ENCODE results near the gene CD84.
"Not testable (repeated sequence)": the region's sequence is repeated elsewhere in the genome, so short reads cannot be mapped to it uniquely, and the experiment has no call there.

CD84 gene

DNA sequence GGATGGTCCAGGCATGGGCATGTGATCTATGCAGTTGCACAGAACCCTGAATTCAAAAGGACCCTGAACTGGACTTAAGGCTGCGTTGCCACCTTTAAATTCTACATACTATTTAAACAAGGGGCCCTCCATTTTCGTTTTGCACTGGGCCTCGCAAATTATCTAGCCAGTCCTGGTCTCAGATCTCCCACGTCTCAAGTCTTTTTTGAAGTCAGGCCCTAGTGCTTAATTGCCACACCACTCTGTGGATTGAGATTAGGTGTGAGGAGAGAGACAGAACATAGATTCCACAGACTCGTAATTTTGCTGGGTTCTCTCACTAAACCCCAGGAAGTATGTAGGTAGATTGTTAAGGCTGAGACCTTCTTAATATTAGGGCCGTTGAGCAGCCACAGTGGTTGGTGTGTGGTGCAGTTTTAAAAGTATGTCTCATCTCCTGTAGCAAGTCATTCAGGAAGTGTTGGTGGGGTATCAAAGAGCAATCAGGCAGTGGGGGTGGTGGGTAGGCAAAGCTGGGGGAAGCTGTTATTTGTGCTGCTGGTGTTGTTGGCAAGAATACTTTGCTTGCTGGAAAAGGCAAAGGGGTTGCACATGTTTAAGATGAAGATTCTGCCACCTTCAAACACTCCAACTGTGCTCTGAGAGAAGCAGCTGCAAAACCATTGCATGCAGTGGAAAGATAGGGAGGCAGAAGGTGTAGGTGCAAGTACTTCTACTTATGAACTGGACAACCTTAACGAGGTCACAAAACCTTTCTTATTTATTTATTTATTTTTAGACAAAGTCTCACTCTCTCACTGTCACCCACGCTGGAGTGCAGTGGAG, 11.2 kb downstream of the CD84 start:
- no peak for DNase-seq

DNA sequence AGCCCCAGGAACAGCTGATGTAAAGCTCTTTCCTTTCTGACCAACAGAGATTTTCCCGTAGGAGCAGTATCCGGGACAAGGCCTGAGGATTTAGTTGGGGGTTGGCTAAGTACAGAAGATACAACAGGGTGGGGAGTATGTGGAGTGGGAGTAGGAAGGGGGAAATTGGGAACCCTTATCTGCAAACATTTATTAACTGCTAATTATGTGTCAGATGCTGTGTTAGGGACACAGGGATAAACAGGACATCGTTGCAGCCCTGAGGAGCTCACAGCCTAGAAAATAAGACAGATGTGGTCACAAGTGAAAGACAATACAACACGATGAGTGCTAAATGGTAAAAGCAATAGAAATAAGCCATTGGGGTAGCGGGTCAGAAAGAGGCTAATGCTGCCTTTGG, 12.0 kb downstream of the CD84 start:
- DNase-seq: no peak

DNA sequence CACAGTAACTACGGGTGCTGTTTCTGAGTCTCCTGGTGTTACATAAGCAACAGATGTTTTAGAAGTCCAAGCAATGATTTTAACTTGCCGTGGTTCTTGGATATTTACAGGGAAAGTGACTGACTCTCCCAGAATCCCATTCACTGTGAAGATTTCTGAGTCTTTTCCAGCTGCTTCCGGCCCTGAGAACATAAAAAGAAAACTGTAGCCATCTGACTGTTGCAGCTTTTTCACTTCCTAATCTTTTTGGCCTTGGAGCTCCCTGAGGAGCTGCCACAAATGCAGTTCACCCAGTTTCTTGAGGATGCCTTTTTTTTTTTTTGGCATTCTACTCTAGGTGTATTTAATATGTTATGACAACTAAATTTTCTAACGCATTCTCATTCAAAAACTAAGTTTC, 13.7 kb downstream of the CD84 start:
- DNase-seq: no peak

DNA sequence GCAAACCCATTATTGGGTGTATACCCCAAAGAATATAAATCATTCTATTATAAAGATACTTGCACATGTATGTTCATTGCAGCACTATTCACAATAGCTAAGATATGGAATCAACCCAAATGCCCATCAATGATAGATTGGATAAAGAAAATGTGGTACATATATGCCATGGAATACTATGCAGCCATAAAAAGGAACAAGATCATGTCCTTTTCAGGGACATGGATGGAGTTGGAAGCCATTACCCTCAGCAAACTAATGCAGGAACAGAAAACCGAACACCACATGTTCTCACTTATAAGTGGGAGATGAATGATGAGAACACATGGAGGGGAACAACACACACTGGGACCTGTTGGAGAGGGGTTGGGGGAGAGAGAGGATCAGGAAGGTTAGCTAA, 16.1 kb downstream of the CD84 start:
- not testable (repeated sequence) for DNase-seq

DNA sequence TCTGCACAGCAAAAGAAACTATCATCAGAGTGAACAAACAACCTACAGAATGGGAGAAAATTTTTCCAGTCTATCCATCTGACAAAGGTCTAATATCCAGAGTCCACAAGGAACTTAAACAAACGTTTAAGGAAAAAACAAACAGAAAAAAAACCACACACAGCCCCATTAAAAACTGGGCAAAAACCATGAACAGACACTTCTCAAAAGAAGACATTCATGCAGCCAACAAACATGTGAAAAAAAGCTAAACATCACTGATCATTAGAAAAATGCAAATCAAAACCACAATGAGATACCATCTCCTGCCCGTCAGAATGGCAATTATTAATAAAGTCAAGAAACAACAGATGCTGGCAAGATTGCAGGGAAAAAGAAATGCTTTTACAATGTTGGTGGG, 16.6 kb downstream of the CD84 start:
- DNase-seq: not testable (repeated sequence)

DNA sequence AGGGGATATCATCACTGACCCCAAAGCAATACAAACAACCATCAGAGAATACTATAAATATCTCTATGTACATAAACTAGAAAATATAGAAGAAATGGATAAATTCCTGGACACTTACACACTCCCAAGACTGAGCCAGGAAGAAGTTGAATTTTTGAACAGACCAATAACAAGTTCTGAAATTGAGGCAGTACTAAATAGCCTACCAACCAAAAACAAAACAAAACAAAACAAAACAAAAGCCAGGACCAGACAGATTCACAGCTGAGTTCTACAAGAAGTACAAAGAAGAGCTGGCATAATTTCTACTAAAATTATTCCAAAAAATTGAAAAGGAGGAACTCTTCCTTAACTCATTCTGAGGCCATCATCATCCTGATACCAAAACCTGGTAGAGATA, 18.5 kb downstream of the CD84 start:
- no peak for DNase-seq

DNA sequence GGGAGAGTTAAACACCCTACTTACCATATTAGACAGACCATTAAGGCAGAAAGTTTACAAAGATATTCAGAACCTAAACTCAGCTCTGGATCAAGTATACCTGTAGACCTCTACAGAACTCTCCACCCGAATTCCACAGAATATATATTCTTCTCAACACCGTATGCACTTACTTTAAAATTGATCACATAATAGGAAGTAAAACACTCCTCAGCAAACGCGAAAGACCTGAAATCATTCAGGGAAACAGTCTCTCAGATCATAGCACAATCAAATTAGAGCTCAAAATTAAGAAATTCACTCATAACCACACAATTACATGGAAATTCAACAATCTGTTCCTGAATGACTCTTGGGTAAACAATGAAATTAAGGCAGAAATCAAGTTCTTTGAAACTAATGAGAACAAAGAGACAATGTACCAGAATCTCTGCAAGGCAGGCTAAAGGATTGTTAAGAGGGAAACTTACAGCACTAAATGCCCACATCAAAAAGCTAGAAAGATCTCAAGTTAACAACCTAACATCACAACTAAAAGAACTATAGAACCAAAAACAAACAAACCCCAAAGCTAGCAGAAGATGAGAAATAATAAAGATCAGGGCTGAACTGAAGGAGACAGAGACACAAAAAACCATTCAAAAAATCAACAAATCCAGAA, 19.1 kb downstream of the CD84 start:
- DNase-seq: no peak

DNA sequence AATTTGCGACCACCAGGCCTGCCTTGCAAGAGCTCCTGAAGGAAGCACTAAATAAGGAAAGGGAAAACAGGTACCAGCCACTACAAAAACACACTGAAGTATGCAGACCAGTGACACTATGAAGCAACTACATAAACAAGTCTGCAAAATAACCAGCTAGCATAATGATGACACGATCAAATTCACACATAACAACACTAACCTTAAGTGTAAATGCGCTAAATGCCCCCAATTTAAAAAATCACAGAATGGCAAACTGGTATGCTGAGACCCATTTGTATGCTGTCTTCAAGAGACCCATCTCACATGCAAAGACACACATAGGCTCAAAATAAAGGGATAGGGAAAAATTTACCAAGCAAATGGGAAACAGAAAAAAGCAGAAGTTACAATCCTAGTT, 19.9 kb downstream of the CD84 start:
- not testable (repeated sequence) for DNase-seq

DNA sequence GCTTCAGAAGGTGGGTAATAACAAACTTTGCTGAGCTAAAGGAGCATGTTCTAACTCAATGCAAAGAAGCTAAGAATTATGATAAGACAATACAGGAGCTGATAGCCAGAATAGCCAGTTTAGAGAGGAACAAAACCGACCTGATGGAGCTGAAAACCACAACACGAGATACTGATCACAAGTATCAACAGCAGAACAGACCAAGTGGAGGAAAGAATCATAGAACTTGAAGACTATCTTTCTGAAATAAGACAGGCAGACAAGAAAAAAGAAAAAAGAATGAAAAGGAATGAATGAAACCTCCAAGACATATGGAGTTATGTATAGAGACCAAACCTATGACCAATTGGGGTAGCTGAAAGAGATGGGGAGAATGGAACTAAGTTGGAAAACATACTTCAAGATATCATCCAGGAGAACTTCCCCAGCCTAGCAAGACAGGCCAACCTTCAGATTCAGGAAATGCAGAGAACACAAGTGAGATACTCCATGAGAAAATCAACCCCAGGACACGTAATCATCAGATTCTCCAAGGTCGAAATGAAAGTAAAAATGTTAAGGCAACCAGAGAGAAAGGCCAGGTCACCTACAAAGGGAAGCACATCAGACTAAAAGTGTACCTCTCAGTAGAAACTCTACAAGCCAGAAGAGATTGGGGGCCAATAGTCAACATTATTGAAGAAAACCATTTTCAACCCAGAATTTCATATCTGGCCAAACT, 20.5 kb downstream of the CD84 start:
- DNase-seq: no peak

DNA sequence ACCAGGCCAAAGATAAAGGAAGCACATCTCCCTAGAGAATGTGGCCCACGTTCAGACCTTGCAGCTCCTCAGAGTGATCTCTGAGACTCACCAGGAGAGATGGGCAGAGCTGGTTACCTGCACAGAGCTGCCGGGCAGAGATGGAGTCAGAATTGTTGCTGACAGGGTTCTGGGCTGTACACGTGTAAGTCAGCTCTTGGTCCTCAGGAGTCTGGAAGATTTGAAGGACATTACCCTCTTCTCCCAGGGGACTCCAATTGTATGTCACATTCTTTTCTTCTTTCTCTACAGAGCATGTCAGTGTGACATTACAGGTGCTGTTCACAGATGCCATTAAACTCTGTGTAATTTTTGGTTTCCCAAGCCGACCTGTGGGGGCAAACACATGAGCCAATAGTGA, 25.5 kb downstream of the CD84 start:
- no peak for DNase-seq

DNA sequence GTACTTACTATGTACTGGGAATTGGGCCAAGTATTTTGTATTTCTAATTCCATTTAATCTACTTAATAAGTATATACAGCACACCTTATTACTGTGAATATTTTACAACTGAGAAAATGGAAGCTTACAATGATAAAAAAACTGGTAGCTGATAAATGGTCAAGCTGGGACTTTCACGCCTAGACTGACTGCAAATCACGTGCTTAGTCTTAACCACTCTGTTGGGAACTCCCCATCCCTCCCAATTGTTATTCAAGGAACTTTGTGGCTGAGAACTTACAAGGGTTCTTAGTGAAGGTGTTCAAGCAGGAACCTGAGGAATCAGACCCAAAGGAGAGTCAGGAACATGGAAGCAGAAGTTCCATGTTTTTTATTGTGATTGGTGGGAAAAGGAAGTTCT, 26.9 kb downstream of the CD84 start:
- no peak for DNase-seq

DNA sequence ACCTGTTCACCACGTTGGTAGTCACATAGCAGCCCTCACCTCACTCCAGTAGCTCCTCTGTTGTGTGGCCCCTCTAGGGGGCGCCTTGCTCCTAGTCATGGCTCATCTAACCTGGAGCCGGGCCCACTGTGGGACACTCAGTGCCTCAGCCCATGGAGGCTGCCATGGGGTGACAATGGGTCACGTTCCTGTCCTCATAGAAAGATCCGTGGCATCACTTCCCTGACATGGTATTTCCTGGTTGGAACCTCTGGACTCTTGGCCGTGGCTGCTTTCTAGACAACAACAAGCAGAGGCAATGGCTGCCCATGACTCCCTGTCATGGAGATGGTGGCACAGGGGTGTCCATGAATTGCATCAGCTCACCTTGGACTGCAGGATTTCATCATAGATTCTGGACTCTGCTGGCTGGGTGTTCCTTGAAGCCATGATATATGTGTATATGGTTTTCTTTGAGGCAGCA, 28.7 kb downstream of the CD84 start:
- DNase-seq: no peak

DNA sequence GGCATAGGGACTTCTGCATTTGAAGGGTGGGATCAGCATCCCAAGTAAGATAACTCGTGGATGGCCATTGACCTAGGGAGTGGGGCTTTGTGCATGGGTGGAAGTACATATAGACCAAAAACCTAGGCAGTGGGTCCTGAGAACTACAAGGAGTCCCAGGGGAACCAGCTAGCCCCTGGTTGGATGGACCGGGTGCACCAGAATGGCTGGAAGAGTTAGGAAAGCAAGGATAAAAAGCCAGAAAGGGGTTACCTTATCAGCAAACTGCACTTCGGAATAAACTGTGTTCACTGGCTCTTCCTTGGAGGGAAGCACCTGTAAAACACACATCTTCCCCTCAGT, 29.7 kb downstream of the CD84 start:
- no peak for DNase-seq

DNA sequence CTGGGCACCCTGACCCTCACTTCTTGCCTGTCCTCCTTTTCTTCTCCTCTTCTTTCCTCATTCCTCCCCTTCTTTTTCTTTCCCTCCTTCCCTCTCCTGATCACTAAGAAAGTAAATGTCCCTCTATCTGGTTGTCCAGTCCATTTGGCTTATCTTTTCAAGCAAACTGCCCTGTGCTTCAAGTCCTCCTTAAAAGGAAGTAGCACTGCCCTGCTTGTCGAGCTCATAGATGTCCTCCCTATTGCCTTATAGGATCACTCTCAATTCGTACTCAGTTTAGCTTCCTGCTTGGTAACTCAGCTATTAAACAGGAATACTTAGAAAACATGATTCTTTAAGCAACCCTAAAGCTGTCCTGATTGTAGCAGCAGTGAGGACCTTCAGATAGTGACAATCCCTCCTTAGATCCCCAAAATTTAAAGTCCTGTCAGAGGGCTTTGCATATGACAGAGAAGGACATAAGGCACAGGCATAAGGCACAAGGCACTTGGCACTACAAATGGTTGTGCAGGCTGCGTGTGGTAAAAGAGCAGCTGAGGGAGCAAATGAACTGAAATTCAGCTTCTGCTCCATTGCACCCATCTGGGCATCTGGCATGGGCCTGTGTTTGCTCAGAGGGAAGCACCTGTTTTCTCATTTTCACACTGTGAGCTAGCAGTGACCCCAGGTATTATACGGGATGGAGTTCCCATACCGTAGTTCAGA, 30.2 kb downstream of the CD84 start:
- DNase-seq: no peak

DNA sequence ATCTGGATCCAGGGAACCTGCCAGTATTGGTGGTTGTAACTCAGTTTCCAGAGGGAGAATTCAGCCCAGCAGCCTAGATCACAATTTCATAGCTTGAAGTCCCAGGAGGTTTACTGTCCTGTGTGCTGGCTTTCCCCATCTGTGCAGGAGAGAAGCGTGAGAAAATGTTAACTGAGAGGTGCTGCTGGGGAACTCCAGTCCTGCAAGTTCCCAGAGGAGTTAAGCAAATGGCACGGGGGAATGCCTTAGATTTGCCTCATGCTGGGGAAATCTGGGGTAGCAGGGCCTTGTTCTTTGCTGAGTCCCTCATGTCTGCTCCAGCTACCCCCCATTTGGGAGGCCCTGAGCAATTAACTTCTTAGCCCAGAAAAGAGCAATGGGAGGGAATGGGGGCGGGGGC, 31.1 kb downstream of the CD84 start:
- DNase-seq: no peak

DNA sequence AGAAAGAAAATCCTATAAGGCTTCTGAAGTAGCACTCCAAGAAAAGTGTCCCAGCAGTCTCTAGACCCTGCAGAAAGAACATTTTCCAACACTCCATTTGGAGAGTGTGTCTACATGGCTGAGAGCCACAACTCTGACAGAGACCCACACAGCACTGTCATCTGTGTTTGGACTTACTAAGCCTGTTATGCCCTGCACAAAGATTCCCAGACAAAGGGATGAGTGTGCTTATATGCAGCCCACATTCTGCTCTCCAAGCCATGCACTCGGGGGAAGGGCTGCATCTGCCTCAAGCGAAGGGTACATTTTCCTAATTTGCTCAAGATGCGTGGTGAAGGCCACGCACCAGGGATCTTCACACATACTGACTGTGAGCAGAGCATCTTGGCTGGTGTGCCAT, 31.9 kb downstream of the CD84 start:
- DNase-seq: no peak

DNA sequence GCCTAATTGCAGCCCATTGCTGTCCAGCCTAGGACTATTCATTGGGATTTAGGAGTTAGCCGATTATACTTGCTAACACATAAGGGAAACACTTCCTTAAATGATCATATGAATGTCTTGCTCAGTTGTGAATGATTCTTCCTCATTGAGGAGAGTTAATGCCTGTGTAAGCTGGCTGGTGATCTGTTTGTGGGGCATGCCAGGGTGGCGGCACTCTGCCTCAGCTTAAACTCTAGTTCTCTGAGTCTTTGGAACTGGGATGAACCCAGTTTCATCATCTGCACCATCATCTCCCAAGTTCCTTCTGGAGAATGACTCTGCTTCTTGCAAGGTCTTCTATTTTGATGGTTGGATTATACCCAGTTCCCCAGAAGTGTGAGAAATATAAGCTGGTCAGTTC, 32.4 kb downstream of the CD84 start:
- no peak for DNase-seq

DNA sequence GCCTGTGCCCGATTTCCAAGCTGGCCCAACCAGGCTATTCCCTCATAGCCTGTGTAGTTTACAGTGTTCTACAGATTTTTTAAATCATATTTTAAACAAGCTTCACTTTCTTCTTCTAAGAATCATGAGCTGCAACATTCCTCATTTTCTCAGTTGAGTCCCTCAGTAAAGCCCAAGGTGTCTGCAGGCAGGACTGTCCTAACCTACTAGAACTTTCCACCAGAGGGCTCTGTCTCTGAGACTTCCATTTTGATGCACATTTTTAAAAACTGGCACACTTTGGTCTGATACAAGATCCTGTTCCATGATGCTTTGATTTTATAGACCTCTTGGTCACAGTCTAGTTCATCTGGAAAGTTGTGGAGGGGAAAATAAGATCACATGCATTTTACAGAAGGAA, 34.6 kb downstream of the CD84 start:
- DNase-seq: no peak

DNA sequence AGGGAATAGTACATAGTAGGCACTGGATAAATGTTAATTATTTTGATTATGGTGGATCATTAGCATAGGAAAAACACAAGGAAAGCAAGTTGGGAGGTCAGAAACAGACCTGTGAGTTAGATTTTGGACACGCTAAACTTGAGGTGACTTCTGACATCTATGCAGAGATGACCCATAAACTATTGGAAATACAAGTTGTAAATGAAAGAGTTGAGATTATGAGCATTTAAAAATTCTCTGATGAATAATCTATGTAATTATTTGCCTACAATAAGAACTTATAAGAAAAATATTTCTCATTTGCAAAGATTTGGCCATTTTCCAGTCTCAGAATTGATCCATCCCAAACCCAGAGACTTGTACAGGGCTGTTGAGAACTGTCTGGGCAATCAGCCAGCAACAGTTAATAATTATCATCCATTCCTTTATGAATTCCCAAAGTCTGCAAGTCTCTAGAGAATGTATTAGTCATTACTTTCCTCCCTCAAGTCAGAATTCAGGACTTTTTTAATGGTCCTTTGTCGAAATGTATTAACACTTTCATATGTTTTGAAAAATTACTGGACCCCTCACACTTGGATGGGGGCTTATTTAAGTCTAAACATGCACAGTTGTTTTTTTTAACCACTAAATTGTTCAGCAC, 36.9 kb downstream of the CD84 start:
- DNase-seq: no peak

DNA sequence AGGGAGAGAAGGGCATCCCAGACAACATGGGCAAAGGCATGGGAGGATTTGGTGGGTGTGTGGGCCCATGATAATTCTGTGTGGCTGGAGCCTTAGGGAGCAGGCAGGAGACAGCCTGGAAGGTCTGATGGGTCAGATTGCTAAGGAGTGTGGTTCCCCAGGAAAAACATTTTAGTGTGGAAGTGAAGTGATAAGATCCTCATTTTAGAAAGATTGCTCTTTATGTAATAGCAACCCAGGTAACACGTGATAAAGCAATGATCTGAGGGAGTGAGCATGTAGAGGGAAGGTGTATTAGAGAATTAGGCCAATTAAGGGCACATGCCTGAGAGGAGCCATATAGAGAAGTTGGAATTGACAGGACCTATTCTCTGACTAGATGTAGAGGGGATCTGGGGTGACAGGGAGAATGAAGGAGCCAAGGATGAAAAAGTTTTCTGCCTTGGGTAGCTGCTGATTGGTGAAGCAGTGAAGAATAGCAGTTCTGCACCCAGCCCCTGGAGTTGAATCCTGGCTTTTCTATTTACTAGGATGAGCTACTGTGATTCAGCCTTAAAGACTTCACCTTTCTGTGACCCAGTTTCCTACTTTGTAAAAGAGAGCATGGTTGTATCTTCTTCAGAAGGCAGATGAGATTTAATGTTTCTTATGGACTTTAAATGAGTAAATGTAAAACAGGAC, 37.5 kb downstream of the CD84 start:
- no peak for DNase-seq

DNA sequence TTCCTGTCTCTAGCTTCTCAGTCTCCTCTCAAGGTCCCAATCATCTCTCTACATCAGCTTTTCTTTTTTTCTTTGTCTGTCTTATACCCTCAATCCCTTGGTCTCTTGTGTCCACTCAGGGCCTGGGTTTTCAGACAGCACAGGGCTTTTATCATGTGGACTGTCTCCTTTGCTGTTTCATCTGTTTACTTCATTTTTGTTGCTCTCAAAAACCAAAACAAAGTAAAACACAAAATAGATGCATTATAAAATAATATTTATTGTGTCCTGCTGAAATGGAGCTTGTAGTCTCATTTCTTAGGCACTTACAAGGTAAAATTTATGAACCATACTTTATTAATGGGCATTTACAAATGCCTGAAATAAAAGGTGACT, 38.5 kb downstream of the CD84 start:
- DNase-seq: no peak

Data from NCI-H524 (cell line).